PFSK-1 (cell line): ENCODE measurements around the gene ZNF101.

ENCODE experiments used
- POLR2AphosphoS5 ChIP-seq: IDR thresholded peaks from 2 replicates; pipeline ENCODE4 v1.6.1; 2012; ENCODE audit warnings: low read depth, mild to moderate bottlenecking, control low read depth, low read length, moderate library complexity
- REST ChIP-seq, 2 experiments: IDR thresholded peaks; 2 replicates each; pipeline versions ENCODE4 v1.6.1 to v1.8.0; 2011 to 2012; ENCODE audit warnings: low read depth in 2 of 2, low read length in 2 of 2, control low read depth in 1 of 2, inconsistent platforms in 1 of 2, mild to moderate bottlenecking in 1 of 2, moderate library complexity in 1 of 2; ENCODE audit not compliant: insufficient read depth in 1 of 2

- no peak for TF ChIP-seq POLR2AphosphoS5
- no peak for TF ChIP-seq REST (IDR thresholded peaks at IDR 0.05; ENCODE audit: insufficient read depth in 1 of 2, low read depth in 2 of 2, low read length in 2 of 2)
Observed at GRCh38 chr19:19691683-19692082, 23.0 kb downstream of the ZNF101 start.
